ENCODE data around the gene CCDC141.

DNA sequence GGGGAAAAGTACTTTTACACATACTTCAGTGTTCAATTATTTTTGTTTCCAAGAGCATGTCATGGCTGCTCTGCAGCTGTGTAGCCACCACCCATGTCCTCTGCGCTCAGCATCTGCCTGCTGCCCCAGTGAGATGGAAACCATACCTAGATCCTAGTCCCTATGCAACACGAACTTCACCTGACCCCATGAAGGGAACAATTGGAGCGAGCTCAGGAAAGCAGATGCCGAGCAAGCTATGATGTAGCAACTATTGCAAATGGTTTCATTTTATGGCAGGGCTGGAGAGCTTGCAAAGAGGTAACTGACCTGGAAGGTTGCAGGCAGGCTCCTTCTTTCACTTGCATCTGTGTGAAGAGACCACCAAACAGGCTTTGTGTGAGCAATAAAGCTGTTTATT, 1.3 kb upstream of the CCDC141 start:
- TF ChIP-seq CTCF (IDR thresholded peaks at IDR 0.05 in 2 of 3, conservative IDR thresholded peaks at IDR 0.05 in 1 of 3; ENCODE audit: borderline replicate concordance in 1 of 3, insufficient read depth in 1 of 3, low read depth in 2 of 3, low read length in 2 of 3) (no peak), POLR2A (IDR thresholded peaks at IDR 0.05; ENCODE audit: borderline replicate concordance, extremely low read depth, insufficient read depth, insufficient read length) (no peak), EZH2 (IDR thresholded peaks at IDR 0.05) (no peak), SIN3A (IDR thresholded peaks at IDR 0.05; ENCODE audit: low read depth) (no peak), RAD21 (IDR thresholded peaks at IDR 0.05; ENCODE audit: low read depth) (no peak), ZBTB33 (IDR thresholded peaks at IDR 0.05; ENCODE audit: extremely low read depth, insufficient replicate concordance, low read length) (no peak)
- TF ChIP-seq, protein P1, sequence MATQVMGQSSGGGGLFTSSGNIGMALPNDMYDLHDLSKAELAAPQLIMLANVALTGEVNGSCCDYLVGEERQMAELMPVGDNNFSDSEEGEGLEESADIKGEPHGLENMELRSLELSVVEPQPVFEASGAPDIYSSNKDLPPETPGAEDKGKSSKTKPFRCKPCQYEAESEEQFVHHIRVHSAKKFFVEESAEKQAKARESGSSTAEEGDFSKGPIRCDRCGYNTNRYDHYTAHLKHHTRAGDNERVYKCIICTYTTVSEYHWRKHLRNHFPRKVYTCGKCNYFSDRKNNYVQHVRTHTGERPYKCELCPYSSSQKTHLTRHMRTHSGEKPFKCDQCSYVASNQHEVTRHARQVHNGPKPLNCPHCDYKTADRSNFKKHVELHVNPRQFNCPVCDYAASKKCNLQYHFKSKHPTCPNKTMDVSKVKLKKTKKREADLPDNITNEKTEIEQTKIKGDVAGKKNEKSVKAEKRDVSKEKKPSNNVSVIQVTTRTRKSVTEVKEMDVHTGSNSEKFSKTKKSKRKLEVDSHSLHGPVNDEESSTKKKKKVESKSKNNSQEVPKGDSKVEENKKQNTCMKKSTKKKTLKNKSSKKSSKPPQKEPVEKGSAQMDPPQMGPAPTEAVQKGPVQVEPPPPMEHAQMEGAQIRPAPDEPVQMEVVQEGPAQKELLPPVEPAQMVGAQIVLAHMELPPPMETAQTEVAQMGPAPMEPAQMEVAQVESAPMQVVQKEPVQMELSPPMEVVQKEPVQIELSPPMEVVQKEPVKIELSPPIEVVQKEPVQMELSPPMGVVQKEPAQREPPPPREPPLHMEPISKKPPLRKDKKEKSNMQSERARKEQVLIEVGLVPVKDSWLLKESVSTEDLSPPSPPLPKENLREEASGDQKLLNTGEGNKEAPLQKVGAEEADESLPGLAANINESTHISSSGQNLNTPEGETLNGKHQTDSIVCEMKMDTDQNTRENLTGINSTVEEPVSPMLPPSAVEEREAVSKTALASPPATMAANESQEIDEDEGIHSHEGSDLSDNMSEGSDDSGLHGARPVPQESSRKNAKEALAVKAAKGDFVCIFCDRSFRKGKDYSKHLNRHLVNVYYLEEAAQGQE (IDR thresholded peaks at IDR 0.05; ENCODE audit: low read depth), result no peak

Data from HCT116 (cell line).